IPS-11a (cell line): ENCODE data around the gene PTS.
A peak's percentile ranks its signal among the peaks of the same experiment; 100 is the strongest.

Source experiments
- H3K4me3 ChIP-seq: one replicate; pipeline ENCODE4 v1.5.1; 2013; ENCODE audit warnings: low read depth, low read length, control low read depth

Gene PTS

GRCh38 chr11:112260490-112260889 lies 34.3 kb downstream of the PTS start, which contains the start of gene PLET1:
TSS of gene PLET1 (minus strand) at chr11:112260860. CDS start at chr11:112260589, 271 bp downstream.
- H3K4me3 ChIP-seq, result no peak within 1 kb of the TSS

- H3K4me3 ChIP-seq, result no peak overlapping the region
These were observed 39.6 kb downstream of the PTS start for GRCh38 chr11:112265659-112266409.

GRCh38 chr11:112266410-112266778 lies 40.2 kb downstream of the PTS start:
- H3K4me3 ChIP-seq, result no peak overlapping the region

GRCh38 chr11:112267188-112267591 lies 41.0 kb downstream of the PTS start:
- H3K4me3 ChIP-seq, result no peak overlapping the region

GRCh38 chr11:112268406-112268805 lies 42.2 kb downstream of the PTS start:
- H3K4me3 ChIP-seq, result no peak overlapping the region

- H3K4me3 ChIP-seq, result no peak overlapping the region
These were observed 42.9 kb downstream of the PTS start for GRCh38 chr11:112269139-112269538.

GRCh38 chr11:112270551-112271180 lies 44.4 kb downstream of the PTS start:
- no peak overlapping the region for H3K4me3 ChIP-seq

- no peak overlapping the region for H3K4me3 ChIP-seq
These were observed 45.0 kb downstream of the PTS start for GRCh38 chr11:112271242-112271641.

- H3K4me3 ChIP-seq, result no peak overlapping the region
These were observed 46.8 kb downstream of the PTS start for GRCh38 chr11:112273066-112273465.

- H3K4me3 ChIP-seq, result no peak overlapping the region
These were observed 48.0 kb downstream of the PTS start for GRCh38 chr11:112274007-112274783.

- H3K4me3 ChIP-seq, result no peak overlapping the region
These were observed 50.8 kb downstream of the PTS start for GRCh38 chr11:112277029-112277428.

GRCh38 chr11:112277941-112278340 lies 51.7 kb downstream of the PTS start:
- no peak overlapping the region for H3K4me3 ChIP-seq

- H3K4me3 ChIP-seq, result no peak overlapping the region
These were observed 52.6 kb downstream of the PTS start for GRCh38 chr11:112278803-112279202.

GRCh38 chr11:112279901-112280267 lies 53.7 kb downstream of the PTS start:
- peak overlapping the region; percentile 14 for H3K4me3 ChIP-seq

GRCh38 chr11:112280268-112281126 lies 54.3 kb downstream of the PTS start:
- peak overlapping the region; percentile 14 for H3K4me3 ChIP-seq

GRCh38 chr11:112281726-112282125 lies 55.5 kb downstream of the PTS start:
- H3K4me3 ChIP-seq, result no peak overlapping the region
